GM13976 (cell line): ENCODE data around the gene LSAMP.

Experiments
- DNase-seq: peaks from one replicate; pipeline ENCODE4 v3.0.0; 2012; ENCODE audit warnings: low spot score
- CTCF ChIP-seq: IDR thresholded peaks from 2 replicates; pipeline ENCODE4 v1.5.1; 2012; ENCODE audit warnings: borderline replicate concordance, mild to moderate bottlenecking; ENCODE audit not compliant: insufficient read depth; ENCODE audit errors: extremely low read depth, missing control alignments, control extremely low read depth
- in situ Hi-C: fragments of 300-500 bp; cut with MboI; formaldehyde crosslinking; loops from one replicate; pipeline ENCODE4 v1.12.0; 2022; ENCODE audit warnings: low sequenced_read_pairs, mixed read lengths, inconsistent platforms; ENCODE audit not compliant: unreplicated experiment

The LSAMP gene

GRCh38 chr3:116020495-116020894 is 424.8 kb downstream of the LSAMP start:
- no peak for TF ChIP-seq CTCF
- in situ Hi-C loops = no loop called here
- no peak for DNase-seq

GRCh38 chr3:116019254-116019763 is 426.0 kb downstream of the LSAMP start:
- no peak for TF ChIP-seq CTCF
- DNase-seq = no peak
- in situ Hi-C loops = no loop called here

- TF ChIP-seq CTCF = no peak
- in situ Hi-C loops = no loop called here
- no peak for DNase-seq
Measured at GRCh38 chr3:116018646-116019045, 426.6 kb downstream of the LSAMP start.

DNA sequence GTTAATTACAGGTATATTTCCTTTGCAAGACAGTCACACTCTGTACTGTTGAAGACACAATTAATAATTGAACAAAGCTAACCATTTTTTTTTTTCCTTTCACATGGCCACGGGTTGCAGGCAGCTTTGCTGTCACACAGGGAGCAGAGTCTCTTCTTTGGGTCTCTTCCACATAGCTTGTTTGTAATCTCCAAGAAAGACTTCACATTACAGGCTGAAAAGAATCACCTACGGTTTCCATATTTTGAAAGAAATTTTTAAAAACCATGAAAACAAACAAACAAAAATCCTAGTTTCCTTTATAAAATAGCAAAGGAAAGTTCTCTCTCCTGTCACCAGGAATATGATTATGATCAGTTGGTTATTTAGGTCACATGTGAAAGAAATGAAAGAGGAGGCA is 429.4 kb downstream of the LSAMP start:
- in situ Hi-C loops = no loop called here
- no peak for DNase-seq
- TF ChIP-seq CTCF = no peak

DNA sequence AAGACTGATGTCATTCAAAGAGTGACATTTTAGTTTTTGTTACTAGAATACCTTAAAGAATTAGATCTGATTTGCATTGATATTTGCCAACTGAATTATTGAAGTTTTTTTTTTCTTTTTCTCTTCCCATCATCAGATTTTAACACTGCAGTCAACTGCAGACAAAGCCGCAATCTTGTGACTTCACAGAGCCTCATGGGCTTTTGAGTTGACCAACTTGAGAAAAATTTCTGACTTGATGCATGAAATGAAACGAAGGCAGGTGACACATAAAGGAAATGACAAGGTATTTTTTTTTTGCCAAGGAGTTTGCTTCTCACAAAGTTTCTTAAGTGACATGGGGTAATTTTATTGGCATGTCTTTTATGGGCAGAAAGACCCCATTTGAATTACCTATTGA is 438.3 kb downstream of the LSAMP start:
- in situ Hi-C loops = no loop called here
- no peak for TF ChIP-seq CTCF
- DNase-seq = no peak

GRCh38 chr3:116005404-116005803 is 439.9 kb downstream of the LSAMP start:
- TF ChIP-seq CTCF = no peak
- in situ Hi-C loops = no loop called here
- DNase-seq = no peak

- no peak for TF ChIP-seq CTCF
- in situ Hi-C loops = no loop called here
- no peak for DNase-seq
Measured at GRCh38 chr3:116002235-116002634, 443.1 kb downstream of the LSAMP start.
